Thymus (tissue), 11 donors: Measurements from ENCODE around the gene CDKL5. TPM values are rescaled to one million over a fixed set of nuclear protein-coding genes. Genes with fewer than 3 reads are reported as not detected.
A peak's percentile ranks its signal among the peaks of the same experiment; 100 is the strongest.

Source experiments
- DNase-seq, 9 donors: peaks; one replicate each; pipeline ENCODE4 v3.0.0-alpha.2; 2013; ENCODE audit warnings: low spot score in 9 of 9, low read depth in 6 of 9, missing footprints in 1 of 9
- H3K27ac ChIP-seq, 2 donors: one replicate each; pipeline ENCODE4 v1.5.1; 2013; ENCODE audit warnings: control low read depth in 1 of 2, low read depth in 1 of 2, low read length in 1 of 2, mild to moderate bottlenecking in 1 of 2, moderate library complexity in 1 of 2
- H3K27me3 ChIP-seq, 2 donors: one replicate each; pipeline ENCODE4 v1.5.1; 2013; ENCODE audit warnings: low read length in 1 of 2; ENCODE audit not compliant: control insufficient read depth in 2 of 2, insufficient read depth in 1 of 2
- H3K36me3 ChIP-seq, 2 donors: one replicate each; pipeline ENCODE4 v1.5.1; 2013; ENCODE audit warnings: low read length in 1 of 2, mild to moderate bottlenecking in 1 of 2, moderate library complexity in 1 of 2; ENCODE audit not compliant: control insufficient read depth in 2 of 2, insufficient read depth in 2 of 2
- H3K4me1 ChIP-seq, 2 donors: one replicate each; pipeline ENCODE4 v1.5.1; 2013; ENCODE audit warnings: low read length in 2 of 2; ENCODE audit not compliant: control insufficient read depth in 2 of 2, insufficient read depth in 2 of 2
- H3K4me3 ChIP-seq, 2 donors: one replicate each; pipeline ENCODE4 v1.5.1; 2013; ENCODE audit warnings: low read length in 2 of 2, control low read depth in 1 of 2, mild to moderate bottlenecking in 1 of 2
- H3K9me3 ChIP-seq, 2 donors: one replicate each; pipeline ENCODE4 v1.5.1; 2013; ENCODE audit warnings: low read length in 1 of 2, mild to moderate bottlenecking in 1 of 2; ENCODE audit not compliant: control insufficient read depth in 2 of 2, insufficient read depth in 1 of 2
- WGBS: extraction: QIAGEN DNeasy Blood & Tissue Kit; methylation state at CpG from one replicate; pipeline ENCODE4 v1.1.7; 2013; 5-methylcytosine and 5-hydroxymethylcytosine counted together
- polyA plus RNA-seq: library from polyadenylated mRNA; stranded (reverse); fragments of 200-250 nt; gene quantifications from one replicate; pipeline ENCODE4 v1.2.3, GENCODE V29; 2013
- total RNA-seq: library from RNA; stranded (reverse); fragments of 120-200 nt; gene quantifications from one replicate; pipeline ENCODE4 v1.2.4, GENCODE V29; 2013
- donor health status: healthy.

The CDKL5 gene
- total and polyA plus RNA-seq, 2 donors = 0.98 to 4.5 TPM

GRCh38 chrX:18661273-18661672, 235.9 kb downstream of the CDKL5 start:
- no peaks in the 10 kb centered on the region for H3K27me3 ChIP-seq
- no peak overlapping the region for H3K4me3 ChIP-seq
- H3K36me3 ChIP-seq = no peaks in the 10 kb centered on the region
- H3K9me3 ChIP-seq = no peaks in the 10 kb centered on the region
- no peak overlapping the region for H3K27ac ChIP-seq
- DNase-seq = no peak
- WGBS = 97% methylated on average over 12 of the region's 12 CpGs
- no peaks in the 10 kb centered on the region for H3K4me1 ChIP-seq

- no peaks in the 10 kb centered on the region for H3K4me1 ChIP-seq
- no peak for DNase-seq
- H3K27me3 ChIP-seq = no peaks in the 10 kb centered on the region
- H3K4me3 ChIP-seq = no peak overlapping the region
- WGBS = 95% methylated on average over 8 of the region's 8 CpGs
- H3K27ac ChIP-seq = no peak overlapping the region
- no peaks in the 10 kb centered on the region for H3K36me3 ChIP-seq
- H3K9me3 ChIP-seq = no peaks in the 10 kb centered on the region
These were observed 239.5 kb downstream of the CDKL5 start for GRCh38 chrX:18664947-18665346.

GRCh38 chrX:18666614-18667013, 241.2 kb downstream of the CDKL5 start:
- no peaks in the 10 kb centered on the region for H3K4me1 ChIP-seq
- H3K36me3 ChIP-seq = no peaks in the 10 kb centered on the region
- H3K9me3 ChIP-seq = no peaks in the 10 kb centered on the region
- DNase-seq = no peak
- 72% methylated on average over 15 of the region's 15 CpGs for WGBS
- H3K4me3 ChIP-seq = no peak overlapping the region
- no peaks in the 10 kb centered on the region for H3K27me3 ChIP-seq
- H3K27ac ChIP-seq = no peak overlapping the region

- 48% methylated on average over 15 of the region's 15 CpGs for WGBS
- no peaks in the 10 kb centered on the region for H3K36me3 ChIP-seq
- no peaks in the 10 kb centered on the region for H3K27me3 ChIP-seq
- H3K4me1 ChIP-seq = no peaks in the 10 kb centered on the region
- peak in 3 of 9 donors; percentile 4 to 43 (median 15) for DNase-seq
- no peaks in the 10 kb centered on the region for H3K9me3 ChIP-seq
- peak overlapping the region in 1 of 2 donors; percentile 68 for H3K27ac ChIP-seq
- no peak overlapping the region for H3K4me3 ChIP-seq
These were observed 242.8 kb downstream of the CDKL5 start for GRCh38 chrX:18668071-18668835.

- Histone ChIP-seq H3K4me1 (peaks cover 0 to 3% of the 10 kb centered on the region in 2 donors), H3K36me3 (no peaks in the 10 kb centered on the region), H3K27me3 (no peaks in the 10 kb centered on the region), H3K27ac (no peak within 1 kb of the TSS), H3K9me3 (peaks cover 0 to 5% of the 10 kb centered on the region in 2 donors), H3K4me3 (no peak within 1 kb of the TSS)
- no peak for DNase-seq
- 96% methylated on average over 9 of the region's 10 CpGs for WGBS
These were observed 246.6 kb downstream of the CDKL5 start, which contains the start of gene RS1 for GRCh38 chrX:18672008-18672407. RS1 (minus strand) TSS chrX:18672108; CDS start chrX:18672068, 40 bp downstream.

- no peaks in the 10 kb centered on the region for H3K27me3 ChIP-seq
- H3K27ac ChIP-seq = peak overlapping the region; percentile 38 to 70
- peaks cover 0 to 3% of the 10 kb centered on the region in 2 donors for H3K4me1 ChIP-seq
- no peaks in the 10 kb centered on the region for H3K36me3 ChIP-seq
- H3K4me3 ChIP-seq = peak overlapping the region; percentile 71 to 73
- peak in 1 of 9 donors; percentile 7 for DNase-seq
- WGBS = under 1% methylated on average over 19 of the region's 19 CpGs
- peaks cover 0 to 5% of the 10 kb centered on the region in 2 donors for H3K9me3 ChIP-seq
These were observed 249.0 kb downstream of the CDKL5 start for GRCh38 chrX:18674417-18674787.

- Histone ChIP-seq H3K27me3 (no peaks in the 10 kb centered on the region), H3K4me3 (peak overlapping the region; percentile 71 to 73), H3K9me3 (peaks cover 0 to 5% of the 10 kb centered on the region in 2 donors), H3K36me3 (no peaks in the 10 kb centered on the region), H3K27ac (peak overlapping the region; percentile 86 to 91), H3K4me1 (peaks cover 0 to 3% of the 10 kb centered on the region in 2 donors)
- 2% methylated on average over 74 of the region's 74 CpGs for WGBS
- DNase-seq = peak; percentile 60 to 90 (median 71)
These were observed 249.7 kb downstream of the CDKL5 start for GRCh38 chrX:18674788-18675735.

GRCh38 chrX:18676050-18676449, 250.6 kb downstream of the CDKL5 start:
- no peak for DNase-seq
- Histone ChIP-seq H3K4me1 (peaks cover 0 to 3% of the 10 kb centered on the region in 2 donors), H3K9me3 (peaks cover 0 to 5% of the 10 kb centered on the region in 2 donors), H3K27ac (no peak overlapping the region), H3K4me3 (no peak overlapping the region), H3K36me3 (no peaks in the 10 kb centered on the region), H3K27me3 (no peaks in the 10 kb centered on the region)
- WGBS = 96% methylated on average over 10 of the region's 10 CpGs

GRCh38 chrX:18676470-18676869, 251.1 kb downstream of the CDKL5 start:
- Histone ChIP-seq H3K27ac (no peak overlapping the region), H3K4me1 (peaks cover 0 to 3% of the 10 kb centered on the region in 2 donors), H3K4me3 (no peak overlapping the region), H3K27me3 (no peaks in the 10 kb centered on the region), H3K36me3 (no peaks in the 10 kb centered on the region), H3K9me3 (peaks cover 0 to 5% of the 10 kb centered on the region in 2 donors)
- 89% methylated on average over 11 of the region's 11 CpGs for WGBS
- no peak for DNase-seq
